A673 (cell line): ENCODE results near the gene ITGB8.

ENCODE experiments used
- EZH2 ChIP-seq: fragments of 200-600 bp; sonication (generic); IDR thresholded peaks from 2 replicates; pipeline ENCODE4 v1.6.1; 2017; ENCODE audit warnings: borderline replicate concordance, low read depth, mild to moderate bottlenecking, mixed read lengths, antibody characterized with exemption, low read length; ENCODE audit not compliant: poor library complexity, severe bottlenecking
- TF ChIP-seq, protein P1 (sequence below): fragments of 300-800, 200-600 bp; sonication (generic); conservative IDR thresholded peaks from 2 replicates; pipeline ENCODE4 v1.5.1; 2017; ENCODE audit warnings: low read depth, mild to moderate bottlenecking, antibody characterized with exemption, low read length, moderate library complexity, mixed read lengths

- TF ChIP-seq, protein P1, sequence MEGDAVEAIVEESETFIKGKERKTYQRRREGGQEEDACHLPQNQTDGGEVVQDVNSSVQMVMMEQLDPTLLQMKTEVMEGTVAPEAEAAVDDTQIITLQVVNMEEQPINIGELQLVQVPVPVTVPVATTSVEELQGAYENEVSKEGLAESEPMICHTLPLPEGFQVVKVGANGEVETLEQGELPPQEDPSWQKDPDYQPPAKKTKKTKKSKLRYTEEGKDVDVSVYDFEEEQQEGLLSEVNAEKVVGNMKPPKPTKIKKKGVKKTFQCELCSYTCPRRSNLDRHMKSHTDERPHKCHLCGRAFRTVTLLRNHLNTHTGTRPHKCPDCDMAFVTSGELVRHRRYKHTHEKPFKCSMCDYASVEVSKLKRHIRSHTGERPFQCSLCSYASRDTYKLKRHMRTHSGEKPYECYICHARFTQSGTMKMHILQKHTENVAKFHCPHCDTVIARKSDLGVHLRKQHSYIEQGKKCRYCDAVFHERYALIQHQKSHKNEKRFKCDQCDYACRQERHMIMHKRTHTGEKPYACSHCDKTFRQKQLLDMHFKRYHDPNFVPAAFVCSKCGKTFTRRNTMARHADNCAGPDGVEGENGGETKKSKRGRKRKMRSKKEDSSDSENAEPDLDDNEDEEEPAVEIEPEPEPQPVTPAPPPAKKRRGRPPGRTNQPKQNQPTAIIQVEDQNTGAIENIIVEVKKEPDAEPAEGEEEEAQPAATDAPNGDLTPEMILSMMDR = no peak
- no peak for TF ChIP-seq EZH2
Measured at GRCh38 chr7:20381406-20382034, 50.8 kb downstream of the ITGB8 start.
